Peyer's patch (tissue), 4 donors: Measurements from ENCODE around the gene PRPSAP1. TPM values are rescaled to one million over a fixed set of nuclear protein-coding genes. Genes with fewer than 3 reads are reported as not detected.
A peak's percentile ranks its signal among the peaks of the same experiment; 100 is the strongest.

Experiments
- DNase-seq, 3 donors: peaks; one replicate each; pipeline ENCODE4 v3.0.0-alpha.2; 2017 to 2019
- H3K27ac ChIP-seq, 4 donors: fragments of 200-600 bp; sonication (generic); one replicate each; pipeline ENCODE4 v1.5.1; 2016 to 2019
- H3K27me3 ChIP-seq, 2 donors: fragments of 200-600 bp; sonication (generic); one replicate each; pipeline ENCODE4 v1.5.1; 2019
- H3K36me3 ChIP-seq, 3 donors: fragments of 200-600 bp; sonication (generic); one replicate each; pipeline ENCODE4 v1.5.1; 2016 to 2019
- H3K4me1 ChIP-seq, 4 donors: fragments of 200-600 bp; sonication (generic); one replicate each; pipeline ENCODE4 v1.5.1; 2016 to 2019
- H3K4me3 ChIP-seq, 4 donors: fragments of 200-600 bp; sonication (generic); 1 replicate in 3 of 4; 2 replicates in 1 of 4; pipeline ENCODE4 v1.5.1; 2016 to 2019; ENCODE audit warnings: mild to moderate bottlenecking in 1 of 4
- H3K9me3 ChIP-seq, 4 donors: fragments of 200-600 bp; sonication (generic); one replicate each; pipeline ENCODE4 v1.5.1; 2016 to 2019; ENCODE audit warnings: mild to moderate bottlenecking in 1 of 4
- CTCF ChIP-seq, 6 experiments: fragments of 450-650 bp in 4 of 6; fragments of 200-600 bp in 2 of 6; sonication (generic) in 1 of 6; IDR thresholded peaks; one replicate each; pipeline ENCODE4 v1.5.1; 2017 to 2019; ENCODE audit warnings: antibody characterized with exemption in 6 of 6, mild to moderate bottlenecking in 3 of 6, moderate library complexity in 1 of 6
- POLR2A ChIP-seq, 2 donors: fragments of 450-650 bp; IDR thresholded peaks; one replicate each; pipeline ENCODE4 v1.5.1; 2017; ENCODE audit warnings: antibody characterized with exemption in 2 of 2, mild to moderate bottlenecking in 2 of 2, moderate library complexity in 2 of 2
- total RNA-seq, 4 donors: library from RNA; depleted of rRNA; stranded (reverse); fragments of >200 nt; gene quantifications; one replicate each; pipeline ENCODE4 v1.1.0, GENCODE V29; 2016

The PRPSAP1 gene
- total RNA-seq, 4 donors from 2014 or later: 39.4 to 105 (median 70.4) TPM

GRCh38 chr17:76359375-76359774 lies 5.7 kb upstream of the PRPSAP1 start:
- Histone ChIP-seq H3K4me1 (peaks cover 0 to 2% (median 0%) of the 10 kb centered on the region in 4 donors), H3K27me3 (no peaks in the 10 kb centered on the region), H3K9me3 (no peaks in the 10 kb centered on the region), H3K4me3 (no peak overlapping the region), H3K27ac (no peak overlapping the region), H3K36me3 (no peaks in the 10 kb centered on the region)
- DNase-seq: no peak
- TF ChIP-seq CTCF (IDR thresholded peaks at IDR 0.05) (no peak), POLR2A (IDR thresholded peaks at IDR 0.05) (no peak)

GRCh38 chr17:76357597-76358158 lies 4.0 kb upstream of the PRPSAP1 start:
- DNase-seq: no peak
- H3K36me3 ChIP-seq: no peaks in the 10 kb centered on the region
- H3K27ac ChIP-seq: no peak overlapping the region

GRCh38 chr17:76356803-76357456 lies 3.2 kb upstream of the PRPSAP1 start:
- Histone ChIP-seq H3K36me3 (no peaks in the 10 kb centered on the region), H3K27me3 (no peaks in the 10 kb centered on the region), H3K4me1 (peaks cover 0 to 13% (median 0%) of the 10 kb centered on the region in 4 donors), H3K4me3 (no peak overlapping the region), H3K27ac (no peak overlapping the region), H3K9me3 (no peaks in the 10 kb centered on the region)
- no peak for DNase-seq
- TF ChIP-seq POLR2A (IDR thresholded peaks at IDR 0.05) (no peak), CTCF (IDR thresholded peaks at IDR 0.05) (no peak)

More at GRCh38 chr17:76357597-76358158, 4.0 kb upstream of the PRPSAP1 start:
- H3K4me3 ChIP-seq: no peak overlapping the region
- no peak for TF ChIP-seq CTCF (IDR thresholded peaks at IDR 0.05)
- TF ChIP-seq POLR2A (IDR thresholded peaks at IDR 0.05): no peak
- H3K27me3 ChIP-seq: no peaks in the 10 kb centered on the region
- H3K9me3 ChIP-seq: no peaks in the 10 kb centered on the region
- H3K4me1 ChIP-seq: peaks cover 0 to 7% (median 0%) of the 10 kb centered on the region in 4 donors

DNA sequence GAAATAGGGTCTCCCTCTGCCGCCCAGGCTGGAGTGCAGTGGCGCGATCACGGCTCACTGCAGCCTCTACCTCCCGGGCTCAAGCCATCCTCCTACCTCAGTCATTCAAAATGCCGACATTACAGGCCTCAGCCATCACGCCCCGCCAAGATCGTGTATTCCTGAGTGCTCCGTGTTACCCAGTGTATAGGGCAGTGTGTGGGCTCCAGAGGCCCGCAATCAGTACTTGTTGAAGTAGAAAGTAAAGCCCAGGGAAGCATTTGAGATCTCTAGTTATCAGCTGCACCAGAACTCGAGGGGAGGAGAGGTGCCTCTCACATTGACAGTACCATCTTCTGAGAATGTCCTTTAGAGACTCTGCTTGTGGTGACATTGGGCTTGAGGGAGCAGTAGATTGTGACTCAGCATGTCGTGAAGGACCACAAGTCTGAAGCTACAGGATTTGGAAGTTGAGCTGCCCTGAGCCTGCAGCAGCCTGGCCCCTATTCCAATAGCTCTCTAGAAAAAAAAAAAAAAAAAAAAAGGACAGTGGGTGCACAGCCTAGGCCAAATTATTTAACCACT lies 1.1 kb upstream of the PRPSAP1 start:
- H3K4me3 ChIP-seq: peak overlapping the region in 1 of 4 donors; percentile 91
- no peak overlapping the region for H3K27ac ChIP-seq
- H3K4me1 ChIP-seq: peaks cover 0 to 16% (median 0%) of the 10 kb centered on the region in 4 donors
- TF ChIP-seq POLR2A (IDR thresholded peaks at IDR 0.05) (no peak), CTCF (IDR thresholded peaks at IDR 0.05) (no peak)
- H3K36me3 ChIP-seq: no peaks in the 10 kb centered on the region
- no peak for DNase-seq
- H3K9me3 ChIP-seq: no peaks in the 10 kb centered on the region
- H3K27me3 ChIP-seq: no peaks in the 10 kb centered on the region

- peaks cover 0 to 16% (median 0%) of the 10 kb centered on the region in 4 donors for H3K4me1 ChIP-seq
- H3K4me3 ChIP-seq: peak overlapping the region; percentile 83 to 95 (median 92)
- H3K27ac ChIP-seq: peak overlapping the region; percentile 76 to 88 (median 86)
- no peaks in the 10 kb centered on the region for H3K9me3 ChIP-seq
- TF ChIP-seq POLR2A (IDR thresholded peaks at IDR 0.05) (no peak), CTCF (IDR thresholded peaks at IDR 0.05) (peak in 1 of 6 experiments; percentile 1)
- no peaks in the 10 kb centered on the region for H3K27me3 ChIP-seq
- no peaks in the 10 kb centered on the region for H3K36me3 ChIP-seq
- DNase-seq: no peak
Measured at GRCh38 chr17:76354317-76354729, 607 bp upstream of the PRPSAP1 start.
